NCI-H2227 treated with DMSO at 0.1 percent for 48 hours (cell line): ENCODE results near the gene NUDT7.

Experiments used
- DNase-seq: peaks from one replicate; lab custom pipeline; 2025; lab: John Stamatoyannopoulos, UW

The NUDT7 gene

DNA sequence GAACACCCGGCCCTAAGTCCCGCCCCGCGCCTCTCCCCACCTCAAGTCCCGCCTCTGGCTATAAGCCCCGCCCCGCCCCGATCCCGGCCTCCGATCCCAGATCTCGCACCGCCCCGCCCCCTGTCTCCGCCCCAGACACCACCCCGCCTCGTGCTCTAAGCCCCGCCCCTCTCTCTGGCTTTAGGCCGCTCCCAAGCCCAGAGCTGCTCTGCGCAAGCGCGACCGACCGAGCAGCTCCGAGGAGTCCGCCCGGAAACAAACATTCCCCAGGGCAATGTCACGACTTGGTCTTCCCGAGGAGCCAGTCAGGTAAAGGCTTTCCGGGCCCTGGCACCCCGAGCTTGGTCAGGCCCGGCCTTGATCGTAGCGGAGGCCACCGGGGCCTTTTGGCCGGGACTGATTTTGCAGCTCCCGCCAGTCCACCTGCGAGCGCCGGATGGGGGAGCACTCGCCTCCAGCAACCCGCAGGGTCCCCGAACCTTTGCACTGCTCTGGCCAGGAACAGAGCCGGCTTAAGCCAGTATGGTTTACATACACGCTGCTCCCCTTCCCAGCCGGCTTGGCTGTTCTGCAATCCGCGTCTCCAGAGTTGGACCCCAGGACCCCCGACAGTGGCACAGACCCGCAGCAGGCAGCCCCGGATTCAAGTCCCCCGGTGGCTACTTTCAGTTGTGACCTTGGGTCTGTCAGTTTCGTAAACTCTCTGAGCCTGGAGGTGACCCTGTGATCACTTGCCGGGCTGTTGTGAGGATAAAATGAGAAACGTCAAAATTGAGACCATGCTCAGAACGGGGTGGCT is at the start of gene NUDT7:
NUDT7 (plus strand) TSS at position 206 of the 799 bp plus-strand sequence; CDS start at position 275, 69 bp downstream.
- DNase-seq: peak; percentile 91

DNA sequence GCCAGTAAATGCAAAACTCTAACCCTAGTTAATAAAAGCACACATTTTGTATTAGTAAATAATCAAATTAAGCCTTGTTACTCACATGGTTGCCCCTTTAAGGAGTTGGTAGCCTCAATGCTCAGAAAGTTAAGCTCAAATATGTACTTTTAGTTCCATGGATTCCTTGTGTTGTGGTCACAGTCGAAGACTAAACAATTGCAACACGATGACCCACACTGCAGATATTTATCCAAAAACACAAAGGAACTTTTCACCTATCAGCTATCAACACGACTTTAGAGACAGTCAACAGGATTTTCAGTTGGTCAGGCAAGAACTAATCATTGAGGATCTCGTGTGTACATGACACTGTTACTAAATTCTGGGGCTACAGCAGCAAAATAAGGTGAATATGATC is 47.4 kb upstream of the NUDT7 start:
- DNase-seq: no peak

DNA sequence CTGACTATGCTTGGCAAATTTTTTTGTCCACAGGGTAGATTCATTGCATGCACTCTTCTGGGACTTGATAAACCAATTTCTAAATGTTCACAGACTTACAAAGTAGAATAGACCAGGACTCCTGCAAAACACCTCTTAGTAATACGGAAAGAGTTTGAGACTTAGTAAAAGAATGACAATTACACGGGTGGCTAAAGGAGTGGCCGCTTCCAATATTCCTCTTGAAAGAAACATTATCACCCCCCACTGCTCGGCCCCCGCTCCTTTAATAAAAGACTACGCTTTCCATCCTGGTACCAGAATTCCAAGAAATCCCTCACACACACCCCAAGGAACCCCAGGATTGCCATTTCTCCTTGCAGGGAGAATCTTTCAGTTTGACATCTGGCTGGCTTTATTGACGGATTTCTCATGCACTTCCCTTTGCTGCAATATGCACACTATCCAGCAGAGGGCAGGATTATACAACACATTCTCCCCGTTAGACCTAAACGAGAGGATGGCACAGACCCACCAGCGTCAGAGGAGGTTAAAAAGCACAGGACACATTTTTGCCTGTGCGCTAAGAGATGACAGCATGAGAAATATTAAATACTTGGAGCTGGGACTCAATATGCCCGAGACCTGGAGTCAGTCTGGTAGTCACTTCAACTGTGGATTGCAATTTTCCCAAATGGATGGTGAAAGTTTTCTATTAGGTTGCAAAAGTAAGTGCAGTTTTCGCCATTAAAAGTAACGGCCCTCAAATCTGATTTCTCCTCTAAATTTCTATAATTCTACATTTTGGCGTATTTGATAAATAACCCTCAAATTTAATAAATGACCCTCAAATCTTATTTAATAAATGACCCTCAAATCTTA is 46.6 kb upstream of the NUDT7 start:
- peak; percentile 66 for DNase-seq

DNA sequence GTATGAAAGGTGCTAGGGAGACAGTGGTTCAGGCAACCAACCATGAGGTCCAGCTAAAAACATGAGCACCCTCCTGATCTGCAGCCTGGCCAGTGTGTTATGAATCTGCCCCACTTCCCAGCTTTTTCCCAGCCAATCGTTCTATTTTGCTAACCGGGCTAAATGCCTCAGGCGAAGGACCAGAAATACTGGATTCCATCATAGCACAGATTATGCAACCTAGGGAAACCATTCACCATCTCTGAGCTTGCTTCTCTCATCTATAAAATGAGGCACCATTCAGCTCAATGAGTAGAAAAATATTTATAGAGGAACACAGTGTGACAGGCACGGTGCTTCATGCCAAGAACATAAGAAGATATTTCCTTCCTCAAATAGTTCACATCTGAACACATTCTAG is 45.2 kb upstream of the NUDT7 start:
- DNase-seq: no peak

DNA sequence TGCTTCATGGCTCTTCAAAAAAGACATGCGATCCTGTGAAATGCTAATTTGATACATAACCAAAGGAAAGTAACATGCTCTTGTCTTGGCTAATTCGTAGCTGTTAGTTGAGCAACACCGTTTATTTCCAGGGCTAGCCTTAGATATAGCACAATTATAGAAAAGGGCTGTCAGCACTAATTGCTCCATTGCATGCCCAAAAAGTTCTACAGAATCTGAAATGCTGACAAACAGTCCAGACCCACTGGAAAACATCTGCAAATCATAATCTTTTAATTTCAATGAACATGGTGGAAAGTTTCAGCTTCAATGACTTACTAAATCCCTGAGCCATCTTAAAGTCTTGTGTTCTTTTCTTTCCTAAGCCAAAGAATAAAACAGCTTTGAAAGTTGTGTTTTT is 42.9 kb upstream of the NUDT7 start:
- no peak for DNase-seq

DNA sequence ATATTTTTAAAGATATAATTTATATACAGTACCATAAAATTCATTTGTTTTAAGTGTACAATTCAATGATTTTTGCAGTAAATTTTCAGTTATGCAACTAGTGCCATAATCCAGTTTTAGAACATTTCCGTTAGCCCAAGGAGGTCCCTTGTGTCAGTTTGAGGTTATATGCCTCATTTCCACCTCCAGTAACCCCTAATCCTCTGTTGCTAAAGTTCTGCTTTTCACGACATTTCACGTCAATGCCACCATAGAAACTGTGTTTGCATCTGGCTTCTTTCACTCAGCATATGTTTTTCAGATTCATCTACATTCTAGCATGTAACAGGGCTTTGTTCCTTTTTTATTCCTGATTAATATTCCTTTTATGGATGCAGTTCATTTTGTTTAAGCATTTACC is 42.4 kb upstream of the NUDT7 start:
- no peak for DNase-seq

DNA sequence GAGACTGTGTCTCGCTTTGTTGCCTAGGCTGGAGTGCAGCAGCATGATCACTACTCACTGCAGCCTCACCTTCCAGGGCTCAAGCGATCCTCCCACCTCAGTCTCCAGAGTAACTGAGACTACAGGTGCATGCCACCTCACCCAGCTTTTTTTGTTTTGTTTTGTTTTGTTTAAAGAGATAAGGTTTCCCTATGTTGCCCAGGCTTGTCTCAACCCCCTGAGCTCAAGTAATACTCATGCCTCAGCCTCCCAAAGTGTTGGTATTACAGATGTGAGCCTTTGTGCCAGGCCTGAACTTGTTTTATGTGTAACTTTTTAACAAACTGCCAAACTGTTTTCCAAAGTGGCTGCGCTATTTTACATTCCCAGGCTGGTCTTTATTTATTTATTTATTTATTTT is 41.8 kb upstream of the NUDT7 start:
- no peak for DNase-seq

DNA sequence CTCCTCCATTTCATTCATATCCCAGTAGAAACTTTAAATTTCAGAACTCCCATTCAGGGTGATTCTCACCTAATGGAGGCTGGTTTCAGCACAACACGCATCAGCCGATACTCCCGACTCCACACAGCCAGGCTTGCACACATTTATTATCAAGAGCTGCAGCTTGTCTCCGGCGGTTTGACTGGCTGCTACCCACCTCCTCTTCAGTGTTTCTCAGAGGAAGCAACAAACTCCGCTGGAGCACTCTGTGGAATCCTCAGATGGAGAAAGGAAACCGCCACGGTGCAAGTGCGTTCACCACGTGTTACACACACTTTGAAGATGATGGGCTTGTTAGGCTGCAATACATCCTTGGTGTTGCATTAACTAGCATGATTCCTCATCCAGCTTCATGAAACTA is 39.7 kb upstream of the NUDT7 start:
- no peak for DNase-seq

DNA sequence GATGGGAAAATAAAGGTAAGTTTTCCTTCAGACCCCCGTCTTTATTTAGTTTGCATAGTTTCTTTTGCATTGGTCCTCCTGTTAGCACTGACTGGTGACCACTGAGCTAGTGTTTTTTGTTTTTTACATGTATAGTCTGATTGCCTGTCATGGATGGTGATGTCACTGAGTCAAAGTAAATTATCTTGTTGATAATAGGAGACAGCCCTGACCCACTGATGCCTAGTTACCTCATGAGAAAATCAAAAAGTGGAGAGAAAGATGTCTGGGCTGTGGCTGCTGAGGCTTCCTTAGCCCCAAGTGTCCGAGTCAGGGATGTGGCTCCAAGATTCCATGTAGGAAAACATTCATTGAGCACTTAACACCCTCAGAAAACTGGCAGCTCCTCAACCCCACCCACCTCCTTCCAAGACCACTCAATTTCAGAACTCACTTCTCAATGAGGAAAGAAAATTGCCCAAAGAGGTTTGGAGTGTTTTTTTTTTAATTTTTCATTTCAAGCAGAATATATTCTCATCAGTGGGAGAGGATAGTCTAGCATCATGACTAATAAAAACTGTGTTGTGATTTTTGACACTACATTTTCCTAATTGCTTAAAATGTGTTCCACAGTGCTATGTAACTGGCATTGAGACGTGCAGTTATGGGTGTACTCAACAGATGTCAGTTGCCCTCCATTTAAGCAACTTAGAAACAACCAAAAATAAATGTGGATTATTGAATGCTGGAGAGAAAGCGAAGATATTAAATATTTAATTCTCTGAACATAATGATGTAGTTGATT is 38.7 kb upstream of the NUDT7 start:
- DNase-seq: no peak

DNA sequence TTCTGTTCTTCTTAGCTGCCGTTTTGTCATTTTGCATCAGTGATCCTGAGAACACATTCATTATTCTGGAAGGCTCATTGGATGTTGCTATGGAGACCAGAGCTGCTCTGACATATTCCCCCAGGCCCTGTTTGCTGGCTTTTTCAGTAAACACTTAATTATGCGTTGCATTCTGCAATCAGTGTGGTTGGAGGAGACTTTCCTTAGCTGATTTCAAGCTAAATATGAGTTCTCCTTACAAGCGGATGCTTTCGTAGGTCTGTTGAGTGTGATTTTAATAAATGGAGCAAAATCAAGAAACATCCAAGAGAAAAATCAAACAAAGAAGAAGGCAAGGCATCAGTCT is 38.2 kb upstream of the NUDT7 start:
- DNase-seq: no peak

DNA sequence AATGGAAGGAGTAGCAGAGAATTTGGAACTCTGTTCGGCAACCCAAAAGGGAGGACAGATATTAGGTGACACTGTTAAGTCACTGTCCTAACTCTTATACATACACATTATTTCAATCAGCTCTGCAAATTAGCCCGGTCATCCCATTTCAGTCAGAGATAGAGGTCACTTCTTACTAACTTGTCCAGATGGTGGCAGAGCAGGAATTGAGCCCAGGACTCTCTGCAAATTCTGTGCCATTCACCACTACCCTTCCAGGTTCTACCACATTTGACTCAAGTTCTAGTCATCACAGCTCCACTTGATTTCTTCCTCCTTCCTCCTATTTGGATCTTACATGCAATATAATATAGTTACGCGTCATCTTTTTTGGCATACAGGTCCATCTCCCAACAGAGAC is 35.9 kb upstream of the NUDT7 start:
- DNase-seq: no peak

DNA sequence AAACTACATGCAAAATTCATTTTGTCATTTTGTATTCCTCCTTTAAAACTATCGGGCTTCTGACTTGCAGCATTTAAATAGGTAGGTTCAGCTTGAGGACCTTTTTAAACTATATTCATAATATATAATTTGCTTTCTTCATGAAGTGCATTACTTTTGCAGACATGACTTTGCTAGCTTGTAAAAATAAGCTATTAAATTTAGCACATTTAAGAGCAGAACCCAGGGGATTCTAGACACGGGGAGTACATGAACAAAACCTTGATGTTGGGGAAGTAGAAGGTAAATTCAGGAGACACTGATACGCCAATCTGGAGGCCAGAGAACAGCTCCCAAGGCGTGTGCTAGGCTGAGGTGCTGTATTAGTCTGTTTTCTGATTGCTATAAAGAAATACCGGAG is 32.3 kb upstream of the NUDT7 start:
- DNase-seq: no peak

DNA sequence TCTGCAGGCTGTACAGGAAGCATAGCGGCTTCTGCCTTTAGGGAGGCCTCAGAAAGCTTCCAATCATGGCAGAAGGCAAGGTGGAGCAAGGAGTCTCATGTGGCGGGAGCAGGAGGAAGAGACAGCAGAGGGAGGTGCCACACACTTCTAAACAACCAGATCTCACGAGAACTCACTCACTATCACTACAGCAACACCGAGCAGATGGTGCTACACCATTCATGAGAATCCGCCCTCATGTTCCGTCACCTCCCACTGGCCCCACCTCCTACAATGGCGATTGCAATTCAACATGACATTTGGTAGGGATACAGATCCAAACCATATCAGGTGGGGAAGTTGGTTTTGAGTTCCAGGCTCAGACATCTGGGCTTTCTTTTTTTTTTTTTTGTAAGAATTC is 31.9 kb upstream of the NUDT7 start:
- DNase-seq: no peak

DNA sequence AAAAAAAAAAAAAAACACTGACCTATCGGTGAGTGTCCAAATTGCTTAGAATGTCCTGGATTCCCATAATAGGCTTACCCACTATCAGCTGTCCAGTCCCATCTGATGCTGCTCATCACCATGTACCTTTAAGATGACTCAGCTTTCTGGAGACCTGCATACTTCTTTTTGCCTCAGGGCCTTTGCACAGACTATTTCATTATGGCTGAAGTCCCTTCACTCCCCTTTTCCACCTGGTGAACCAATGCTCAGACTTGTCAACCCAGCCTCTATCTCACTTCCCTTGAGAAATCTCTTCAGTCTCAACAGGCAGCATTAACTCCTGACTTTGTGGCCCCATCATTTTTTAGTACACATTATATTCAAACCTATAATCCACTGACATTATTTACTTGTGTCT is 29.7 kb upstream of the NUDT7 start:
- no peak for DNase-seq

DNA sequence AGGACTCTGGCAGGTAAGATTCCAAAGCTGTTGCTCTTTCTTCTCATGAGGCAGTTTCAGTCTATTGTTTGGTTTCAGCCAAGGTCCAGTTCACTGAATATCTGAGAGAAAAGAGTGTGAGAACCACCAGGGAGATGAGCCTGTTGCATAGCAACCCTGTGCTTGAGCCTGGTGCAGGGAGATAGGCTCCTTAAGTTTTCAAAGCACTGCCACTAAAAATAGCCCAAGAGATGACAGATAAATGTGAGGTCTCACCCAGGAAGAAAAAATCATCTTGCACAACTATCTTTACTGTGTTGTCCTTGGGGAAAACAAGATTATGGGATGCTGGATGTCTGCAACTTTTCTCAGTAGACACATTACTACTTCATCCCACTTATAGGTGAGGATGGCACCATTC is 26.2 kb upstream of the NUDT7 start:
- peak; percentile 39 for DNase-seq

DNA sequence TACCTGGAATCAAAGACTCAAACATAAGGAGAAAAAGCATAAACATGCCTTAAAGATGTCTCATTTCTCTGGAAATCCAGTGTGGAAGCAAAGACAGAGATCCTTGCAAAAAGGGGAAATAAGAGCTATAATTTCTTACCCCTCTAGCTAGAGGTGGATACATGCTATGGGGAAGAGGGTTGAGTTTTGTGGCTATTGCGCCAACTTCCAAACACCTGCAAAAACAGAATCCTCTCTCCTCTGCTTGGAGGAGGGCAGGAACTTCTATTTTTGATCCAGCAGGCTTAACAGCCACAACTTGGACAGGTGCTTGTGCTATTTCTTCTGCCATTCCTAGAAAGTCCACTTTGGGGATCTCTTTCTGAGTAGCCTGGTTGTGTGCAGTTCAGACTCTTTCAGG is 21.5 kb upstream of the NUDT7 start:
- no peak for DNase-seq

DNA sequence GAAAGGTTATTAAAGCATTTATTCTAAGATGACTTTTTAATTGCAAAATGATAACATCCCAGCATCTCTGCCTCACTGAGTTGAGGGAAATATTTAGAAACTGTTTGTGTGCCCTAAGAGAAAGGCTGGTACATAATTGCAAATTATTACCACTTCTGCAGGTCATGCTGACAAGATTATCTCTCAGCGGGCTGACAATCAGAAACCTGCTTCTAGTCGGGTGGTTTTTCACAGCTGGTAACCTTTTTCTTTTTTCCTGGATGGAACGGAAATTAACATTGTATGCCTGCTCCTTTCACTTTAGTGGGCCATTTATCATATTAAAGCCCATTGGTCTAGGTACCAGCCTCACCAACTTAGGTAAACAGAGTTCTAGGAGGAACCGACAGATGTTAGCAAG is 17.0 kb upstream of the NUDT7 start:
- DNase-seq: peak; percentile 54

DNA sequence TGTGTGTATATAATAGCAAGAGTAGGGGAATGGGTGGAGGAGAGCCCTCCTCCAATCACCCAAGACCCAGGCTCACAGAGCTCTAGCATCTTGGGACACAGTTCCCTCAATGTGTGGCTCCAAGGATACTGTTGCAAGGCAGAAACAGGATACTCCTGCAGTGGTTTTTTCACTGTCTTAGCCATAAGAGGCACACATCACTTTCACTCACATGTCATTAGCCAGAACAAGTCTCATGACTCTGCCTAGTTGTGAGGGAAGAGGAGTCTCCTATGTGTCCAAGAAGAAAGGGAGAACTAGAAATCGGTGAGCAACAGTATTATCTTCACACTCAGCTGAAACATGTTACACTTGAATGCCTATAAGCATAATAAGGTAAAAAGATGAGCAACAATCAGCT is 11.1 kb upstream of the NUDT7 start:
- DNase-seq: no peak

DNA sequence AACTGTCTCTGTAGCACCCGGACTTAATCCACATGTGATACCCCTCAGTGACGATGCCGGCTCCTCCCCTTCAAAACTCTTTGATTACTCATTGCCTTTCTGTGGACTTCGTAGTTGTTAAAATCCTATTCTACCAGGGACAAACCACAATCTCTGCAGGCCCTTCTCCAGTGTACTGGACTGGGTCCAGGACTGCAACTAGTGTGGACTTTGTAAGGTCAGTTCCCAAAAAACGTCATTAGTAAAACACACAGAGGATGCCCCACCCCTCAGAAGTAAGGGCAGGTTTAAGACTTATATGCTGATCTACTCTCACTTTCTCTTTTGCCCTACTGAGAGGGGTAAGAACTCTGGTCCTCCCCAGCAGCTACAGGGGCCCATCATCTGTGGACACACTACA is 10.5 kb upstream of the NUDT7 start:
- DNase-seq: no peak

DNA sequence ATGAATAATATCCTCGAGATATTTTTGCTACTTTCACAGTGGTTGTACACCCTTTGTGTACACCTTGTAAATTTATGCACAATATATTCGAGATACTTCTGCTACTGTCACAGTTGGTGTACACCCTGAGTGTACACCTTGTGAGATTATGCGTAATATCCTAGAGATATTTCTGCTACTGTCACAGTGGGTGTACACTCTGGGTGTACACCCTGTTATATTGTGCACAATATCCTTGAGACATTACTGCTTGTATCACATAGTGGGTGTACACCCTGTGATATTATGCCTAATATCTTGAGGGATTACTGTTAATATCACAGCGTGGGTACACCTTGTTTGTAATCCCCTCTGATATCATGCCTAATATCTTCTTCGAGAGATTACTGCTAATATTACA is 7.2 kb upstream of the NUDT7 start:
- DNase-seq: no peak

DNA sequence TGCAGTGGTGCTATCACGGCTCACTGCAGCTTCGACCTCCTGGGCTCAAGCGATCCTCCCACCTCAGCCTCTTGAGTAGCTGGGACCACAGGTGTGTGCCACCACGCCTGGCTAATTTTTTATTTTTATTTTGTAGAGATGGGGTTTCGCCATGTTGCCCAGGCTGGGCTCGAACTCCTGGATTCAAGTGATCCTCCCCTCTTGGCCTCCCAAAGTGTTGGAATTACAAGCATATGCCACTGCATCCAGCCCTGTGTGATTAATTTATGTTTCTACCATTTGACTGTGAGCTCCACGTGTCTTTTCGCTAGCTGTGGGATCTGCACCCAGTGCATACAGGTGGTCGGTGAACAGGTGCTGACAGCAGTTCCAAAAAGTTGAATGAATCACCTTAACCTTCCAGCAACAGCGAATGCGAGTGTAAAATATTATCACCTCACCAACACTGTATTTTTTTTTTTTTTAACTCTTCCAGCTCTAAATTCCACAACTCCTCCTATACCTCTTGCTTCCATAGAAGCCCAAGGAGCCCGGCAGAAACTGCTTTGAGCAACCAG is 484 bp upstream of the NUDT7 start:
- no peak for DNase-seq

DNA sequence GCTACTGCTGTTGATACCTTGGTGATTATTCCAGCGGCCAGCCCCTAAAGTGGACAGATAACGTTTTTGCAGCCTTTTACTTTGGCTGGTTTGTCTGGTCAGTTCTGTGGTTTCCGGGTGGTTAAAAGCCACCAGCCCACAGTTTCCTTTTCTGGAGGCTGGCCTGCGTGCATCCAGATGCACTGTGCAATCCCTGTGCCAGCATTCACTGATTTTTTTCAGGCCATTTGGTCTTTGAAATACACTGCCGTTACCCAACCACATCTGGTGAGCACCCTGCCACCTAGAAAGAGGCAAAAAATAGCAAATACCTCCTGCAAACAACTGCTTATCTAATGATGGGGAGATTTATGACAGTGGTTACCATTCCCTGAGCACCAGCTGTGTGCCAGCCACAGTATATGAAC is 797 bp downstream of the NUDT7 start:
- DNase-seq: no peak
